GDM1 (cell line): ENCODE data around the gene FER1L5.

ENCODE experiments used
- DNase-seq: peaks from one replicate; lab custom pipeline; 2025; lab: John Stamatoyannopoulos, UW

The FER1L5 gene

GRCh38 chr2:96642564-96643360 lies at the start of gene FER1L5:
TSS of gene FER1L5 (plus strand) at chr2:96642764. CDS start at chr2:96642837, 73 bp downstream.
- no peak for DNase-seq

GRCh38 chr2:96594282-96594681 lies 48.3 kb upstream of the FER1L5 start:
- DNase-seq, result no peak

GRCh38 chr2:96594691-96595152 lies 47.8 kb upstream of the FER1L5 start:
- DNase-seq, result peak; percentile 36

GRCh38 chr2:96596596-96596995 lies 46.0 kb upstream of the FER1L5 start:
- DNase-seq, result no peak

GRCh38 chr2:96599941-96600340 lies 42.6 kb upstream of the FER1L5 start:
- DNase-seq, result no peak

GRCh38 chr2:96601382-96602292 lies 40.9 kb upstream of the FER1L5 start:
- no peak for DNase-seq

GRCh38 chr2:96602330-96602823 lies 40.2 kb upstream of the FER1L5 start:
- DNase-seq, result no peak

GRCh38 chr2:96604104-96604503 lies 38.5 kb upstream of the FER1L5 start:
- no peak for DNase-seq

GRCh38 chr2:96608469-96609455 lies 33.8 kb upstream of the FER1L5 start:
- DNase-seq, result no peak

GRCh38 chr2:96616128-96616527 lies 26.4 kb upstream of the FER1L5 start:
- DNase-seq, result no peak

GRCh38 chr2:96616535-96616934 lies 26.0 kb upstream of the FER1L5 start:
- no peak for DNase-seq

GRCh38 chr2:96617012-96617411 lies 25.6 kb upstream of the FER1L5 start:
- DNase-seq, result no peak

- DNase-seq, result no peak
These were observed 23.8 kb upstream of the FER1L5 start for GRCh38 chr2:96618596-96619283.

- no peak for DNase-seq
These were observed 20.0 kb upstream of the FER1L5 start for GRCh38 chr2:96622544-96622943.

GRCh38 chr2:96623116-96623515 lies 19.4 kb upstream of the FER1L5 start:
- DNase-seq, result no peak

- no peak for DNase-seq
These were observed 16.7 kb upstream of the FER1L5 start for GRCh38 chr2:96625571-96626552.

- DNase-seq, result no peak
These were observed 16.0 kb upstream of the FER1L5 start for GRCh38 chr2:96626553-96626942.

GRCh38 chr2:96631804-96632435 lies 10.6 kb upstream of the FER1L5 start:
- no peak for DNase-seq

GRCh38 chr2:96633641-96634040 lies 8.9 kb upstream of the FER1L5 start:
- DNase-seq, result no peak
